ENCODE measurements around the gene CYP24A1.
"Not testable (repeated sequence)": the region's sequence is repeated elsewhere in the genome, so short reads cannot be mapped to it uniquely, and the experiment has no call there.

CYP24A1 gene

GRCh38 chr20:54133434-54134427, 40.1 kb downstream of the CYP24A1 start:
- Histone ChIP-seq H3K9ac (ENCODE audit: low read depth, low read length) (no peak overlapping the region), H3K4me3 (ENCODE audit: low read depth, low read length) (no peak overlapping the region), H3K4me1 (ENCODE audit: control insufficient read depth, insufficient read depth, low read length) (peaks cover 9% of the 10 kb centered on the region), H3K36me3 (ENCODE audit: control insufficient read depth, insufficient read depth, low read length) (no peaks in the 10 kb centered on the region), H3K27me3 (ENCODE audit: control insufficient read depth, insufficient read depth, low read length) (no peaks in the 10 kb centered on the region), H3K9me3 (ENCODE audit: control insufficient read depth, insufficient read depth, low read length) (no peaks in the 10 kb centered on the region)

GRCh38 chr20:54132612-54133433, 41.0 kb downstream of the CYP24A1 start:
- no peaks in the 10 kb centered on the region for H3K9me3 ChIP-seq (ENCODE audit: control insufficient read depth, insufficient read depth, low read length)
- no peaks in the 10 kb centered on the region for H3K36me3 ChIP-seq (ENCODE audit: control insufficient read depth, insufficient read depth, low read length)
- H3K9ac ChIP-seq (ENCODE audit: low read depth, low read length): no peak overlapping the region
- no peaks in the 10 kb centered on the region for H3K27me3 ChIP-seq (ENCODE audit: control insufficient read depth, insufficient read depth, low read length)
- no peak overlapping the region for H3K4me3 ChIP-seq (ENCODE audit: low read depth, low read length)
- H3K4me1 ChIP-seq (ENCODE audit: control insufficient read depth, insufficient read depth, low read length): peaks cover 9% of the 10 kb centered on the region

- Histone ChIP-seq H3K27me3 (ENCODE audit: control insufficient read depth, insufficient read depth, low read length) (no peaks in the 10 kb centered on the region), H3K9ac (ENCODE audit: low read depth, low read length) (no peak overlapping the region), H3K4me1 (ENCODE audit: control insufficient read depth, insufficient read depth, low read length) (peaks cover 9% of the 10 kb centered on the region), H3K4me3 (ENCODE audit: low read depth, low read length) (no peak overlapping the region), H3K9me3 (ENCODE audit: control insufficient read depth, insufficient read depth, low read length) (no peaks in the 10 kb centered on the region), H3K36me3 (ENCODE audit: control insufficient read depth, insufficient read depth, low read length) (no peaks in the 10 kb centered on the region)
Observed at GRCh38 chr20:54131675-54132611, 41.8 kb downstream of the CYP24A1 start.

- not testable (repeated sequence) for H3K9ac ChIP-seq (ENCODE audit: low read depth, low read length); H3K36me3 ChIP-seq (ENCODE audit: control insufficient read depth, insufficient read depth, low read length); H3K4me3 ChIP-seq (ENCODE audit: low read depth, low read length); H3K27me3 ChIP-seq (ENCODE audit: control insufficient read depth, insufficient read depth, low read length); H3K9me3 ChIP-seq (ENCODE audit: control insufficient read depth, insufficient read depth, low read length); H3K4me1 ChIP-seq (ENCODE audit: control insufficient read depth, insufficient read depth, low read length)
Observed at GRCh38 chr20:54131125-54131524, 42.7 kb downstream of the CYP24A1 start.

GRCh38 chr20:54129350-54129749, 44.4 kb downstream of the CYP24A1 start:
- H3K4me1 ChIP-seq (ENCODE audit: control insufficient read depth, insufficient read depth, low read length): peaks cover 9% of the 10 kb centered on the region
- H3K4me3 ChIP-seq (ENCODE audit: low read depth, low read length): no peak overlapping the region

GRCh38 chr20:54127855-54128574, 45.8 kb downstream of the CYP24A1 start:
- H3K36me3 ChIP-seq (ENCODE audit: control insufficient read depth, insufficient read depth, low read length): no peaks in the 10 kb centered on the region
- no peaks in the 10 kb centered on the region for H3K9me3 ChIP-seq (ENCODE audit: control insufficient read depth, insufficient read depth, low read length)
- no peak overlapping the region for H3K4me3 ChIP-seq (ENCODE audit: low read depth, low read length)
- H3K4me1 ChIP-seq (ENCODE audit: control insufficient read depth, insufficient read depth, low read length): peaks cover 8% of the 10 kb centered on the region
- H3K27me3 ChIP-seq (ENCODE audit: control insufficient read depth, insufficient read depth, low read length): no peaks in the 10 kb centered on the region
- no peak overlapping the region for H3K9ac ChIP-seq (ENCODE audit: low read depth, low read length)

More at GRCh38 chr20:54129350-54129749, 44.4 kb downstream of the CYP24A1 start:
- Histone ChIP-seq H3K9ac (ENCODE audit: low read depth, low read length) (no peak overlapping the region), H3K36me3 (ENCODE audit: control insufficient read depth, insufficient read depth, low read length) (no peaks in the 10 kb centered on the region), H3K9me3 (ENCODE audit: control insufficient read depth, insufficient read depth, low read length) (no peaks in the 10 kb centered on the region), H3K27me3 (ENCODE audit: control insufficient read depth, insufficient read depth, low read length) (no peaks in the 10 kb centered on the region)

- no peaks in the 10 kb centered on the region for H3K9me3 ChIP-seq (ENCODE audit: control insufficient read depth, insufficient read depth, low read length)
- H3K27me3 ChIP-seq (ENCODE audit: control insufficient read depth, insufficient read depth, low read length): no peaks in the 10 kb centered on the region
- H3K4me3 ChIP-seq (ENCODE audit: low read depth, low read length): no peak overlapping the region
- H3K9ac ChIP-seq (ENCODE audit: low read depth, low read length): no peak overlapping the region
- H3K36me3 ChIP-seq (ENCODE audit: control insufficient read depth, insufficient read depth, low read length): no peaks in the 10 kb centered on the region
- H3K4me1 ChIP-seq (ENCODE audit: control insufficient read depth, insufficient read depth, low read length): peaks cover 3% of the 10 kb centered on the region
Observed at GRCh38 chr20:54126806-54127655, 46.8 kb downstream of the CYP24A1 start.

- not testable (repeated sequence) for H3K9ac ChIP-seq (ENCODE audit: low read depth, low read length); H3K4me1 ChIP-seq (ENCODE audit: control insufficient read depth, insufficient read depth, low read length); H3K27me3 ChIP-seq (ENCODE audit: control insufficient read depth, insufficient read depth, low read length)
Observed at GRCh38 chr20:54126328-54126727, 47.5 kb downstream of the CYP24A1 start.

GRCh38 chr20:54123587-54124180, 50.1 kb downstream of the CYP24A1 start:
- H3K4me1 ChIP-seq (ENCODE audit: control insufficient read depth, insufficient read depth, low read length): peaks cover 3% of the 10 kb centered on the region
- H3K4me3 ChIP-seq (ENCODE audit: low read depth, low read length): no peak overlapping the region
- H3K36me3 ChIP-seq (ENCODE audit: control insufficient read depth, insufficient read depth, low read length): no peaks in the 10 kb centered on the region
- H3K9ac ChIP-seq (ENCODE audit: low read depth, low read length): no peak overlapping the region
- H3K9me3 ChIP-seq (ENCODE audit: control insufficient read depth, insufficient read depth, low read length): no peaks in the 10 kb centered on the region
- no peaks in the 10 kb centered on the region for H3K27me3 ChIP-seq (ENCODE audit: control insufficient read depth, insufficient read depth, low read length)

More at GRCh38 chr20:54126328-54126727, 47.5 kb downstream of the CYP24A1 start:
- not testable (repeated sequence) for H3K36me3 ChIP-seq (ENCODE audit: control insufficient read depth, insufficient read depth, low read length); H3K9me3 ChIP-seq (ENCODE audit: control insufficient read depth, insufficient read depth, low read length); H3K4me3 ChIP-seq (ENCODE audit: low read depth, low read length)
